Measurements from ENCODE around the gene KRTAP10-2. TPM values are rescaled to one million over a fixed set of nuclear protein-coding genes. Genes with fewer than 3 reads are reported as not detected.

Gene KRTAP10-2
- total and polyA plus RNA-seq, 9 of the 15 experiments (the other 6 are each of a cell fraction or from before 2014, with no cell fraction given), result not detected

- TF ChIP-seq GABPA (tag; conservative IDR thresholded peaks at IDR 0.05; ENCODE audit: low read depth) (peak; percentile 77), HCFC1 (IDR thresholded peaks at IDR 0.05; ENCODE audit: low read depth, low read length) (peak; percentile 63), MBD2 (IDR thresholded peaks at IDR 0.05; ENCODE audit: borderline replicate concordance, low read depth) (peak; percentile 86; the same call in 1 of the 2 replicates), ZNF644 (tag; IDR thresholded peaks at IDR 0.05; ENCODE audit: low read depth) (no peak), CLOCK (CRISPR knock-in tag; IDR thresholded peaks at IDR 0.05; ENCODE audit: borderline replicate concordance) (peak; percentile 95), ZSCAN32 (CRISPR knock-in tag; IDR thresholded peaks at IDR 0.05) (0 out of 2 replicates have a peak, but pooled peaks have one; percentile 6)
These were observed 34.0 kb downstream of the KRTAP10-2 start (continued) for GRCh38 chr21:44517175-44517899.

GRCh38 chr21:44516828-44517174 lies 34.5 kb downstream of the KRTAP10-2 start:
- POLR2A ChIA-PET, result interaction anchor here (0.9 to 1.4 kb wide), 5 partner anchors 11 to 173 kb away, joined by 3 to 5 read pairs (median 3); no protein-coding TSS in a partner anchor
- no peak for FAIRE-seq
- Histone ChIP-seq H3K9me1 (ENCODE audit: control insufficient read depth, insufficient read depth, low read length) (no peaks in the 10 kb centered on the region), H2AFZ (ENCODE audit: low read depth, low read length) (peak overlapping the region; percentile 67), H3K4me1 (replicated peaks in 1 of 2; ENCODE audit: control insufficient read depth in 2 of 2, insufficient read depth in 2 of 2, low read length in 2 of 2) (peaks cover 0 to 31% of the 10 kb centered on the region in 2 experiments; a peak in 3 of 5 replicates), H3K27me3 (ENCODE audit: control insufficient read depth in 2 of 2, insufficient read depth in 2 of 2, low read length in 2 of 2) (peaks cover 0 to 23% of the 10 kb centered on the region in 2 experiments; a peak in 1 of 5 replicates), H3K36me3 (ENCODE audit: control insufficient read depth, insufficient read depth, low read length) (no peaks in the 10 kb centered on the region), H4K20me1 (replicated peaks; ENCODE audit: control insufficient read depth, insufficient read depth, low read length) (no peaks in the 10 kb centered on the region), H3K79me2 (ENCODE audit: control insufficient read depth, insufficient read depth, low read length) (no peaks in the 10 kb centered on the region), H3K4me2 (ENCODE audit: insufficient read depth, low read length) (peak overlapping the region; percentile 71), H3K9ac (ENCODE audit: insufficient read depth in 1 of 2, low read depth in 2 of 2, low read length in 2 of 2) (peak overlapping the region in 1 of 2 experiments; percentile 81; a peak in 2 of 4 replicates), H3K9me3 (replicated peaks; ENCODE audit: control insufficient read depth, insufficient read depth, low read depth, low read length) (no peaks in the 10 kb centered on the region), H3K4me3 (peak overlapping the region; percentile 11; the same call in 1 of the 2 replicates), H3K27ac (ENCODE audit: extremely low read depth, low read depth, low read length) (no peak overlapping the region)
- in situ Hi-C loops (cut with MboI) (loop anchor here (5.0 kb wide), 2 partner anchors 226 to 276 kb away; no protein-coding TSS in a partner anchor), intact Hi-C loops (cut with micrococcal nuclease) (loop anchor here (10.0 kb wide), 1 partner anchor 408 kb away; the partner anchor contains the start of gene ITGB2)
- CTCF ChIA-PET (ENCODE audit: low intra/inter-chr PET ratio), result no interaction called here
- 0 out of 2 replicates have a peak, but pooled peaks have one; percentile 45 for TF ChIP-seq THRB (CRISPR knock-in tag; conservative IDR thresholded peaks at IDR 0.05)
- TF ChIP-seq ARID3A (IDR thresholded peaks at IDR 0.05; ENCODE audit: borderline replicate concordance, low read depth, low read length), result no peak
- ATAC-seq, result no peak
- DNase-seq (ENCODE audit: extremely low read depth in 1 of 4, low spot score in 3 of 4), result no peak
- WGBS (ENCODE audit: insufficient coverage, low coverage, missing lambda C conversion rate), result 5% methylated on average over 10 of the region's 10 CpGs
- no TSS peak for BruUV-seq (replicated peaks)

Data from K562 (cell line).